ENCODE data around the gene PRR23A. TPM values are rescaled to one million over a fixed set of nuclear protein-coding genes. Genes with fewer than 3 reads are reported as not detected.

PRR23A gene
- total RNA-seq, 4 donors from 2014 or later: not detected

Other genes with a start within 250 kb of the PRR23A start
- gene PIK3CB, start 171.3 kb downstream of the PRR23A start, total RNA-seq: 10 to 100 TPM; 47.4 to 66.9 (median 53.2) TPM
- gene FOXL2, start 59.1 kb downstream of the PRR23A start, total RNA-seq: under 1 TPM in 1 of 4 donors, not detected in 3; 0.30 TPM
- gene FOXL2NB, start 59.1 kb downstream of the PRR23A start, total RNA-seq: under 1 TPM in 1 of 4 donors, not detected in 3; 0.26 TPM
- gene PRR23B, start 14.7 kb upstream of the PRR23A start, total RNA-seq: not detected
- gene PRR23C, start 38.6 kb upstream of the PRR23A start, total RNA-seq: not detected